Measurements from ENCODE around the gene TLK2. TPM values are rescaled to one million over a fixed set of nuclear protein-coding genes. Genes with fewer than 3 reads are reported as not detected.

TLK2 gene
- total RNA-seq, 3 donors from 2014 or later (not counting 1 experiment from before 2014, with no cell fraction given), result 63.8 to 77.2 (median 68.2) TPM

DNA sequence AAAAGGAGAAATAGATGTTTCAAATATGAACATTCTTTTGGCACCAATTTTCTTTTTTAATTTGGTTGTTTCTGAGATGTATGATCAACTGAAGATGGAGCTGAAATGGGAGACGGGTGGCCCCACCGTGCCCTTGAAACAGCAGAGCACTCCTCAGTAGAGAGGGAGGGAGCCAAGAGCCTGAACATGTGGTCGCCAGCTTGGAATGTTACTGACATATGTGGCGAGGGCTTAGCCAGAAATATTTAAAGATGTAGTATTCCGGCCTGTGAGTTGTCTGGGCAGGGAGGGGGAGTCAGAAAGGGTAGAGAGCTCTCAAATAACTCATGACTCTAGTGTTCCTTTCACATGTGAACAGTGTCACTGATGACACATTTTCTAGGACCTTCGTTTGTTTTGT is 135.5 kb downstream of the TLK2 start:
- no peak overlapping the region for H3K4me3 ChIP-seq (ENCODE audit: low read length)
- Mint-ChIP-seq H3K4me1 (peaks cover 5 to 17% of the 10 kb centered on the region in 2 donors), H3K9me3 (no peaks in the 10 kb centered on the region), H3K36me3 (peaks cover 18% of the 10 kb centered on the region), H3K4me3 (no peak overlapping the region), H3K27ac (no peak overlapping the region), H3K27me3 (ENCODE audit: low read depth in 2 of 2) (no peaks in the 10 kb centered on the region)
- H3K27ac ChIP-seq (ENCODE audit: low read length), result no peak overlapping the region
- intact Hi-C loops (cut with micrococcal nuclease), result no loop called here
- no peaks in the 10 kb centered on the region for H3K9me3 ChIP-seq (ENCODE audit: control insufficient read depth, insufficient read depth, low read length)
- ATAC-seq, result no peak
- no peak for TF ChIP-seq CTCF (IDR thresholded peaks at IDR 0.05)
- no peak for DNase-seq
- 95% methylated on average over 6 of the region's 6 CpGs for WGBS (ENCODE audit: insufficient coverage)
- H3K27me3 ChIP-seq (ENCODE audit: control insufficient read depth, insufficient read depth, low read length), result no peaks in the 10 kb centered on the region
- peaks cover 9% of the 10 kb centered on the region for H3K4me1 ChIP-seq (ENCODE audit: control insufficient read depth, insufficient read depth, low read length)
- H3K36me3 ChIP-seq (ENCODE audit: control insufficient read depth, insufficient read depth, low read length), result peaks cover 43% of the 10 kb centered on the region

- Mint-ChIP-seq H3K27ac (no peak overlapping the region), H3K4me3 (no peak overlapping the region), H3K4me1 (peaks cover under 1 to 13% of the 10 kb centered on the region in 2 donors), H3K9me3 (no peaks in the 10 kb centered on the region), H3K36me3 (peaks cover 14% of the 10 kb centered on the region), H3K27me3 (ENCODE audit: low read depth in 2 of 2) (no peaks in the 10 kb centered on the region)
- no peak overlapping the region for H3K4me3 ChIP-seq (ENCODE audit: low read length)
- intact Hi-C loops (cut with micrococcal nuclease), result no loop called here
- WGBS (ENCODE audit: insufficient coverage), result 98% methylated on average over 4 of the region's 4 CpGs
- no peaks in the 10 kb centered on the region for H3K27me3 ChIP-seq (ENCODE audit: control insufficient read depth, insufficient read depth, low read length)
- no peaks in the 10 kb centered on the region for H3K9me3 ChIP-seq (ENCODE audit: control insufficient read depth, insufficient read depth, low read length)
- H3K36me3 ChIP-seq (ENCODE audit: control insufficient read depth, insufficient read depth, low read length), result peaks cover 30% of the 10 kb centered on the region
- H3K27ac ChIP-seq (ENCODE audit: low read length), result no peak overlapping the region
- H3K4me1 ChIP-seq (ENCODE audit: control insufficient read depth, insufficient read depth, low read length), result peaks cover 9% of the 10 kb centered on the region
- TF ChIP-seq CTCF (IDR thresholded peaks at IDR 0.05), result no peak
- ATAC-seq (no peak), DNase-seq (no peak)
Observed at GRCh38 chr17:62615503-62615902, 136.9 kb downstream of the TLK2 start.

GRCh38 chr17:62616993-62617893 is 138.6 kb downstream of the TLK2 start:
- no peak for DNase-seq
- H3K36me3 ChIP-seq (ENCODE audit: control insufficient read depth, insufficient read depth, low read length), result peaks cover 16% of the 10 kb centered on the region
- peak overlapping the region in 1 of 2 donors; percentile 74 for H3K27ac Mint-ChIP-seq
- H3K27ac ChIP-seq (ENCODE audit: low read length), result no peak overlapping the region
- TF ChIP-seq CTCF (IDR thresholded peaks at IDR 0.05), result no peak
- ATAC-seq, result no peak
- H3K4me1 ChIP-seq (ENCODE audit: control insufficient read depth, insufficient read depth, low read length), result peaks cover under 1% of the 10 kb centered on the region
- H3K4me3 Mint-ChIP-seq, result no peak overlapping the region
- WGBS (ENCODE audit: insufficient coverage), result 91% methylated on average over 8 of the region's 8 CpGs
- no peak overlapping the region for H3K4me3 ChIP-seq (ENCODE audit: low read length)
- peaks cover 14% of the 10 kb centered on the region for H3K36me3 Mint-ChIP-seq
- no peaks in the 10 kb centered on the region for H3K27me3 Mint-ChIP-seq (ENCODE audit: low read depth in 2 of 2)
- H3K4me1 Mint-ChIP-seq, result peaks cover 0 to 2% of the 10 kb centered on the region in 2 donors
- intact Hi-C loops (cut with micrococcal nuclease), result no loop called here
- H3K9me3 Mint-ChIP-seq, result no peaks in the 10 kb centered on the region
- no peaks in the 10 kb centered on the region for H3K27me3 ChIP-seq (ENCODE audit: control insufficient read depth, insufficient read depth, low read length)
- H3K9me3 ChIP-seq (ENCODE audit: control insufficient read depth, insufficient read depth, low read length), result no peaks in the 10 kb centered on the region

All from natural killer cell (primary cell).